Femur (tissue), 1 donor: ENCODE measurements around the gene VAPA.

ENCODE experiments used
- DNase-seq: peaks from one replicate; pipeline ENCODE4 v3.0.0-alpha.2; 2017

VAPA gene

GRCh38 chr18:9913526-9914333 is at the start of gene VAPA:
Gene VAPA, plus strand, starts transcription at chr18:9914016. Its CDS starts 241 bp downstream, at chr18:9914257.
- DNase-seq: peak; percentile 96

GRCh38 chr18:9865764-9866490 is 47.9 kb upstream of the VAPA start:
- no peak for DNase-seq

DNA sequence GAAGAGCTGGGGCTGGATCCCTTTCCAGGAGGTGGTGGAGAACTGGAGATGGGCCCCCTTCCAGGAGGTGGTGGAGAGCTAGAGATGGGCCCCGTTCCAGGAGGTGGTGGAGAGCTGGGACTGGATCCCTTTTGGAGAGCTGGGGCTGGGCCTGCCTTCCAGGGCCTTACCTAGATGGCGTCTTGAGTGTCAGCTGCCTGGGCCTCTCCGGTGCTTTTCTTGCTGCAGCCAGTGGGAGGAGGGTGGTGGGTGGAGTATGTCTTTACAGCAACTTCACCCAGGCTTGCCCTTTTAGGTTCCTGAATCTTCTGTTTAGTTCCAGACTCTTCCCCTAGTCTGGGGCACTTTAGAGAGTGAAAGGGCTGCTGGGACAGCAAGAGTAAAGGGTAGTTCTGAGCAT is 47.2 kb upstream of the VAPA start:
- DNase-seq: no peak

DNA sequence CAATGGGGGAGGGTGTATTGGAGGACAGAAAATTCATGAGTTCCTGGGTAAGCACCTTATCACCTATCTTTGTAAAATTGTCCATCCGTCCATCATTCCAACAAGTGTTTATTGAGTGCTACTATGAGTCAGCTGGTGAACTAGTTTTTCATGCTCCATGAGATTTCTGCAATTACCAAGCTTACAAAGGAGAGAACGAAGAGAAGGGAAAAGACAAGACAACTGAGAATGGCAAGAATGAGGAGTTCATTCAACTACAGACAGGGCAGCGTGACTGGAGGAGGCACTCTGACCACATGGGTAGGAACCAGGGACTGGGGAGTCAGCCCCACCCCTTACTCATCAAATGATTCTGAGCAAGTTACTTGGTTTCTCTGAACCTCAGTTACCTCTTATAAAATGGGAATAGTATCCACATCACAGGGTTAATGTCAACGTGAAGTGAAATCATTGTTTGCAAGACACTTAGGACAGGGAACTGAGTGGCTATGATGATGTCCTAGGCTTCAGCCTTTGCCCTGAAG is 46.7 kb upstream of the VAPA start:
- DNase-seq: no peak

DNA sequence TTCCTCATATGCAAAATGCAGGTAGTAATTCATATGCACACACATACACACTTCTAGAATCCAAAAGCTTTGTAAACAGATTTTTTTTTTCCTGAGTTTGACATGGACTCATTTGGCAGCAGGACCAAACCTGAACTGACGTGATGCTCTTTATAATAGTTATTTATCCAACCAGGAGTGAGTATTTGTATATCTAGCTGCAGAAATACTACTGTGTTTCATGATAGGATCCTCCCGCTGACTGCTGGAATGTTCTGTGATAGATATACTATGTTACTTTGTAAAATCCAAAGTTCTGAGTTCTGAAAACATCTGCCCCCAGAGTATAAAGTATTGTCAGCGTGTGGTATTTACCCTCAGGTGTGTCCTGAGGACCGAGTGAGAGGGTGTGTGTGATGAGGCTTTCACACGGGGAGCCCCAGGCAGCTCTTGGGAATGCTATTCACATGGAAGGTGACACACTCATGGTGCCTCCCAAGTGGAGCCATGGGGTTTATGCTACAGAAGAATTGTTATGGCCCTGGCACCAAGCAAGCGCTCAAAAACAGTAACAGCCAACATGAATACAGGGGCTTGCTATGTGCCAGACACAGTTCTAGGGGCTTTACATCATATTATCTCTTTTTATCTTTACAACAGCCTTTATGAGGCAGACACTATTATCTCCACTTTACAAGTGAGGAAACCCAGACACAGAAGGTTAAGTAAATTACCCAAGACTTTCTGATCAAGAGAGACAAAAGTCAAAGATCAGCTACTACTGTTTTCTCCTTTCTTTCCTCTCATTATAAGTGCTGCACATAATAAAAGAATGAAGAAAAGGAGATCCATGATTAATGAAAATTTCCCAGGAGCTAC is 44.7 kb upstream of the VAPA start:
- DNase-seq: no peak

GRCh38 chr18:9869715-9870430 is 43.9 kb upstream of the VAPA start:
- no peak for DNase-seq

GRCh38 chr18:9870431-9871008 is 43.3 kb upstream of the VAPA start:
- no peak for DNase-seq

DNA sequence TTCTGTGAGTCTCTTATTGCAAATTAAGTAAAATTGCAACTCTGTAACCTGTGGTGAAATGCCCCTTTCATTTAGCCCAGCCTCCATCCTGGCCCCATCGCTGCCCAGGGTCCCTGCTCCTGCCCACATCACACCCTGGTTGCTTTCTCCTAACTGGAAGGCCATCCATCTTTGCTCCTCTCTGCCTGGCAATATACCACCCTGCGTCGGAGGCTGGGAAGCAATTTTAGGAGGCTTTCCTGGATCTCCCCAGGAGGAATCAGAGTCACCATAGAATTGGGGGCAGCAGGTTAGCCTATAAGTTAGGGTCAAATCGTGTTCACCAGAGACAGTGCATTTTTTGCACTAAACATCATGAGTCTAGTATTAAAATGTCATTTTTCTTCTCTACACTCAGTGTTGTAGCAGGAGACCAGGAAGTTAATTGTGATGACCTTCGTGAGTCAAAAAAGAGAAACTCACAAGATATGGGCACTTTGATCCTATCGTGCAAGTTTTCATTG is 42.5 kb upstream of the VAPA start:
- no peak for DNase-seq

GRCh38 chr18:9872823-9873222 is 41.0 kb upstream of the VAPA start:
- DNase-seq: no peak

DNA sequence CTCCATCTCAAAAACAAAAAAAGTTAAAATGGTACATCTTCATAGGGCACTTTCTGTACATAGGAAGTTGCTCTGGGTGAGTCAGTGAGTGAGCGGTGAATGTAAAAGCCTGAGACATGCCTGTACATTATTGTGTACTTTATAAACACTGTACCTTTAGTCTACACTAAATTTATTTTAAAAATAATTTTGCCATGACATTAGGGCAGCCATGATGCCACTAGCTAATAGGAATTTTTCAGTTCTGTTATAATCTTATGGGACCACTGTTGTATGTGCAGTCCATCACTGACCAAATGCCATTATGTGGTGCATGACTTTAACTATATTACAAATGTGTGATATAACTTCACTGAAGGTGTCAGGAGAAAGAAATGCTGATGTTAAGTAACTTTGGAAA is 39.1 kb upstream of the VAPA start:
- no peak for DNase-seq

DNA sequence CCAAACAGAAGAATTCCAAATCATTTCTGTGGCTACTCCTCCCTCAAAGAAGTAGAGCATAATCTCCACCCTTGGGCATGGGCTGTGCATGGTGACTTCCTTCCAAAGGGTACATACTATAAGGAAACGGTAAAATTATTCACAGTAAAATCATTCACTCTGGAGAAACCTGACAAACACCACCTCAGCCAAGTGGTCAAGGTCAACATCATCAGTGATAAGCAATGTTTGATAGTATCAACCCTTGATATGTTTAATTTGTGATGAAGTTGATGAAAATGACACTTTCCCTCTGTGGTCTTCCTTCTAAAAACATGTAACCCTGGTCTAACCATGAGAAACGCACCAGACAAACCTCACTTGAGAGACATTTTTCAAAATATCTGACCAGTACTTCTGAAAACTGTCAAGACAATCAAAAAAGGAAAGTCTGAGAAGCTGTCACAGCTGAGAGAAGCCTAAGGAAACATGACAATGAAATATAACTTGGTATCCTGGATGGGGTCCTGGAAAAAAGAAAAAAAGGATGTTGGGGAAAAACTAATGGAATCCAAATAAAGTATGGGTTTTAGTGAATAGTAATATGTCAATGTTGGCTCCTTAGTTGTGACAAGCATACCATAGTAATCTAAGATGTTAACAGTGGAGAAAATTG is 37.5 kb upstream of the VAPA start:
- DNase-seq: no peak

GRCh38 chr18:9876867-9877654 is 36.8 kb upstream of the VAPA start:
- DNase-seq: peak; percentile 37

DNA sequence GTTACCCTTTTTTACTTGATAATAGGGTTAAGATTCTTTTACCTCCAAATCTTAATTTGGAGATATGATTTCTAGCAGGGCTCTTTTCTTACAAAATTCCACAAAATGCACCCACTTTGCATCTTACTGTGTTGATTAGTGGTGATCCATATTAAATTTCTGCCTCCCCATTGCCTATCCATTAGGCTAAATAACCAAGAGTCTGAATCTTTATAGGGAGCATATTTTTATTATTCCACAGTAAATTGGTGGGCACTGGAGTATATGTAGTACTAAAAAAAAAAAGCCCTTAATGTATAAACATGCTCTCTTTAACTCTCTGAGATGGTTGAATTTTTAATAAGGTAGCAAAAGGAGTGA is 36.2 kb upstream of the VAPA start:
- no peak for DNase-seq

DNA sequence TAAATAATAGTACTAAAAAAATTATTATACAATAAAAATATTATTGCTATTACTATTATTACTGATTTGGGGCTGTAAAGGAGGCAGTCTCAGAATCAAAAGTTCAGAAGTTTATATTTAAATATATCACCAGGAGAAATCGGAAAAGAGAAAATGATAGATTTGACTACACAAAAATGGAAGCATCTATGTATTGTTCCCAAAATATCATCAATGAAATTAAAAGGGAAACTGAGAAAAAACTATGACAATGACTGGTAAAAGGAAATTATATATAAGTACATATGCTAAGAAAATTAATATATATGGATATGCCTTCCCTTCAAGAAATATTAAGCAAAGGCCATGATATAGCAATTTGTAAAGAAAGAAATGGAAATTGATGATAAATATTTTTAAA is 35.7 kb upstream of the VAPA start:
- no peak for DNase-seq

DNA sequence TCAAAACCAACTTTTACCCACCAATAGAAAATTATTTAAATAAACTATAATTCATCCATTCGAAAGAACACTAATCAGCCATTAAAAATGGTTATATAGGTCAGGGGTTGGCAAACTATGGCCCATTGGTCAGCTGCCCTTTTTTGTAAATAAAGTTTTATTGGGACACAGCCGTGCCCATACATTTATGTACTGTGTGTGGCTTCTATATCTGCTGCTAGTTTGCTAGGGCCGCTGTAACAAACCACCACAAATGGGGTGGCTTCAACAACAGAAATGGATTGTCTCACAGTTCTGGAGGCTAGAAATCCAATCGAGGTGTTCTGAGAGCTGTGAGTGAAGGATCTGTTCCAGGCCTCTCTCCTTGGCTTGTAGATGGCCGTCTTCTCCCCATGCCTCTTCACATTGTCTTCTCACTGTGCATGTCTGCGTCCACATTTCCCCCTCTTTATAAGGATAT is 35.0 kb upstream of the VAPA start:
- DNase-seq: no peak

DNA sequence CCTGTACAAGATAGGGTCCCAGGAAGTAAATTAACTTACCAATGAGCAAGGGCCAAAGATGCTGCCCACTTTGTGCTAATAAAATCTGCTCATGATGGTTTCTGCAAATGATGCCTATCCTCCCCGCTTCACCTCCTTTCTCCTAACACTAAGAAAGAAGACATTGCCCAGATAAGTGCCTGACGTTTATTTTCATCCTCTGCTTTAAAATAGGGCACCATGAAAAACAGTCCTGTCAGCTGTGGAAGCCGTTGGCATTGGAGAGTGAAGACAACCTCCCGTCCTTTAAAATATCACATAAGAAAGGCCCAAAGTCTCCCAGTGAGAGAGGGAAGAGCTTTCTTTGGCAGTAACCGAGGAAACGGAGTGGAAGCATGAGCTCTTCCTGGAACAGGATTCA is 29.7 kb upstream of the VAPA start:
- no peak for DNase-seq

DNA sequence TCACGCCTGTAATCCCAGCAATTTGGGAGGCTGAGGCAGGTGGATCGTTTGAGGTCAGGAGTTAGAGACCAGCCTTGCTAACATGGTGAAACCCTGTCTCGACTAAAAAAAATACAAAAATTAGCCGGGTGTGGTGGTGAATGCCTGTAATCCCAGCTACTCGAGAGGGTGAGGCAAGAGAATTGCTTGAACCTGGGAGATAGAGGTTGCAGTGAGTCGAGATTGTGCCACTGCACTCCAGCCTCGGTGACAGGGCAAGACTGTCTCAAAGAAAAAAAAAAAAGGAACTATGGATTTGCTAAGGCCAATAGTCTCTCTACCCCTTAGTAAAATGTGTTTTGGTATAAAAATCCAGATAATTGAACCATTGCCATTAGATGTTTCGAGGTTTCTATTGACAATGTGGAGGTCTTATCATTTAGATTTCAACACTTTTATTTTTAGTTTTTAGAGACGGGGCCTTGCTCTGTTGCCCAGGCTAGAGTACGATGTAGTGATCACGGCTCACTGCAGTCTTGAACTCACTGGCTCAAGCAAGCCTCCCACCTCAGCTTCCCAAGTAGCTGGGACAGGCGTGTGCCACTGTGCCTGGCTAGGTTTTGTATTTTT is 29.2 kb upstream of the VAPA start:
- no peak for DNase-seq

- no peak for DNase-seq
These were observed 28.4 kb upstream of the VAPA start, which contains the start of gene TXNDC2 for GRCh38 chr18:9885170-9886004. Gene TXNDC2, plus strand, starts transcription at chr18:9885973. Its CDS starts 708 bp downstream, at chr18:9886681.

- no peak for DNase-seq
These were observed 27.8 kb upstream of the VAPA start for GRCh38 chr18:9886005-9886348.
